Neural cell (in vitro differentiated cells): ENCODE data around the gene UGT1A8. TPM values are rescaled to one million over a fixed set of nuclear protein-coding genes. Genes with fewer than 3 reads are reported as not detected.

Experiments
- H2AFZ ChIP-seq: fragments of 200-600, 300-800 bp; sonication (generic), shearing (Covaris generic); 2 replicates; pipeline ENCODE4 v1.6.0; 2014; ENCODE audit warnings: low read depth, mild to moderate bottlenecking, antibody characterized with exemption, low read length, moderate library complexity
- H3F3A ChIP-seq: fragments of 200-600 bp; shearing (Covaris generic); 2 replicates; pipeline ENCODE4 v1.6.1; 2016; ENCODE audit warnings: mild to moderate bottlenecking, moderate library complexity, mixed read lengths, antibody characterized with exemption, low read length; ENCODE audit not compliant: insufficient read depth, poor library complexity, severe bottlenecking
- H3K27ac ChIP-seq: fragments of 200-600, 300-800 bp; sonication (generic), shearing (Covaris generic); 2 replicates; pipeline ENCODE4 v1.5.1; 2014; ENCODE audit warnings: mild to moderate bottlenecking, low read length, moderate library complexity
- H3K27me3 ChIP-seq: fragments of 300-800, 200-600 bp; sonication (generic), shearing (Covaris generic); 2 replicates; pipeline ENCODE4 v1.6.0; 2014; ENCODE audit warnings: mild to moderate bottlenecking, low read depth, low read length, moderate library complexity; ENCODE audit not compliant: insufficient read depth
- H3K36me3 ChIP-seq: fragments of 300-800, 200-600 bp; sonication (generic), shearing (Covaris generic); 2 replicates; pipeline ENCODE4 v1.5.1; 2014; ENCODE audit warnings: mild to moderate bottlenecking, antibody characterized with exemption, low read length, moderate library complexity; ENCODE audit not compliant: insufficient read depth
- H3K4me2 ChIP-seq: fragments of 300-800, 200-600 bp; sonication (generic), shearing (Covaris generic); 2 replicates; pipeline ENCODE4 v1.6.0; 2014; ENCODE audit warnings: mild to moderate bottlenecking, low read length
- H3K4me3 ChIP-seq: fragments of 300-800, 200-600 bp; sonication (generic), shearing (Covaris generic); 2 replicates; pipeline ENCODE4 v1.5.1; 2014; ENCODE audit warnings: mild to moderate bottlenecking, low read length, moderate library complexity
- H3K79me2 ChIP-seq: fragments of 200-600 bp; shearing (Covaris generic); replicated peaks from 2 replicates; pipeline ENCODE4 v1.6.0; 2014; ENCODE audit warnings: mild to moderate bottlenecking, low read length, moderate library complexity; ENCODE audit not compliant: insufficient read depth
- H3K9ac ChIP-seq: fragments of 300-800, 200-600 bp; sonication (generic), shearing (Covaris generic); 2 replicates; pipeline ENCODE4 v1.6.1; 2016; ENCODE audit warnings: mild to moderate bottlenecking, low read length, mixed read lengths
- H3K9me2 ChIP-seq: fragments of 200-600 bp; shearing (Covaris generic); 2 replicates; pipeline ENCODE4 v1.6.1; 2016; ENCODE audit warnings: mild to moderate bottlenecking, low read length, mixed read lengths; ENCODE audit not compliant: insufficient read depth
- H3K9me3 ChIP-seq: fragments of 200-600, 300-800 bp; sonication (generic), shearing (Covaris generic); 2 replicates; pipeline ENCODE4 v1.6.1; 2016; ENCODE audit warnings: mild to moderate bottlenecking, mixed run types, low read length, moderate library complexity, mixed read lengths
- H4K20me1 ChIP-seq: fragments of 200-600 bp; shearing (Covaris generic); 2 replicates; pipeline ENCODE4 v1.6.1; 2016; ENCODE audit warnings: mild to moderate bottlenecking, mixed run types; ENCODE audit not compliant: insufficient read depth
- EP300 ChIP-seq: fragments of 450-650 bp; conservative IDR thresholded peaks from 2 replicates; pipeline ENCODE4 v1.6.1; 2014; ENCODE audit warnings: antibody characterized with exemption, mild to moderate bottlenecking, moderate library complexity; ENCODE audit not compliant: poor library complexity, severe bottlenecking
- EZH2 ChIP-seq: fragments of 200-600, 300-800 bp; shearing (Covaris generic), sonication (generic); IDR thresholded peaks from 2 replicates; pipeline ENCODE4 v1.6.1; 2014; ENCODE audit warnings: antibody characterized with exemption, low read length, borderline replicate concordance, mild to moderate bottlenecking; ENCODE audit not compliant: insufficient read depth, poor library complexity, severe bottlenecking
- MXI1 ChIP-seq: fragments of 450-650 bp; conservative IDR thresholded peaks from 2 replicates; pipeline ENCODE4 v1.6.1; 2014; ENCODE audit warnings: antibody characterized with exemption, mild to moderate bottlenecking; ENCODE audit not compliant: poor library complexity, severe bottlenecking
- POLR2AphosphoS5 ChIP-seq: IDR thresholded peaks from 2 replicates; pipeline ENCODE4 v1.6.1; 2012
- RAD21 ChIP-seq: fragments of 450-650 bp; conservative IDR thresholded peaks from 2 replicates; pipeline ENCODE4 v1.6.1; 2014; ENCODE audit warnings: antibody characterized with exemption, mild to moderate bottlenecking, moderate library complexity
- SMC3 ChIP-seq: fragments of 450-650 bp; conservative IDR thresholded peaks from 2 replicates; pipeline ENCODE4 v1.6.1; 2014; ENCODE audit warnings: antibody characterized with exemption, mild to moderate bottlenecking, moderate library complexity; ENCODE audit not compliant: poor library complexity
- TAF1 ChIP-seq: IDR thresholded peaks from 2 replicates; pipeline ENCODE4 v1.6.1; 2012; ENCODE audit warnings: low read depth
- polyA plus RNA-seq: library from polyadenylated mRNA; depleted of rRNA; stranded (reverse); fragments of >200 nt; gene quantifications from 2 replicates; pipeline ENCODE4 v1.2.3, GENCODE V29; 2014
- TF ChIP-seq, protein P1 (sequence below): fragments of 450-650 bp; IDR thresholded peaks from 2 replicates; pipeline ENCODE4 v1.5.1; 2014; ENCODE audit warnings: antibody characterized with exemption, mild to moderate bottlenecking, moderate library complexity; ENCODE audit not compliant: poor library complexity, severe bottlenecking
- TF ChIP-seq, protein P2 (sequence below): IDR thresholded peaks from 2 replicates; pipeline ENCODE4 v1.6.1; 2012; ENCODE audit warnings: borderline replicate concordance

Gene UGT1A8
- polyA plus RNA-seq, 1 donor from 2014 or later, result not detected

- no peak overlapping the region for H3K9ac ChIP-seq
- no peaks in the 10 kb centered on the region for H3K9me3 ChIP-seq
- no peaks in the 10 kb centered on the region for H3K27me3 ChIP-seq
- no peak overlapping the region for H3K4me3 ChIP-seq
- TF ChIP-seq EZH2 (no peak), TAF1 (no peak), RAD21 (no peak), SMC3 (no peak), POLR2AphosphoS5 (no peak), EP300 (no peak)
- TF ChIP-seq, protein P1, sequence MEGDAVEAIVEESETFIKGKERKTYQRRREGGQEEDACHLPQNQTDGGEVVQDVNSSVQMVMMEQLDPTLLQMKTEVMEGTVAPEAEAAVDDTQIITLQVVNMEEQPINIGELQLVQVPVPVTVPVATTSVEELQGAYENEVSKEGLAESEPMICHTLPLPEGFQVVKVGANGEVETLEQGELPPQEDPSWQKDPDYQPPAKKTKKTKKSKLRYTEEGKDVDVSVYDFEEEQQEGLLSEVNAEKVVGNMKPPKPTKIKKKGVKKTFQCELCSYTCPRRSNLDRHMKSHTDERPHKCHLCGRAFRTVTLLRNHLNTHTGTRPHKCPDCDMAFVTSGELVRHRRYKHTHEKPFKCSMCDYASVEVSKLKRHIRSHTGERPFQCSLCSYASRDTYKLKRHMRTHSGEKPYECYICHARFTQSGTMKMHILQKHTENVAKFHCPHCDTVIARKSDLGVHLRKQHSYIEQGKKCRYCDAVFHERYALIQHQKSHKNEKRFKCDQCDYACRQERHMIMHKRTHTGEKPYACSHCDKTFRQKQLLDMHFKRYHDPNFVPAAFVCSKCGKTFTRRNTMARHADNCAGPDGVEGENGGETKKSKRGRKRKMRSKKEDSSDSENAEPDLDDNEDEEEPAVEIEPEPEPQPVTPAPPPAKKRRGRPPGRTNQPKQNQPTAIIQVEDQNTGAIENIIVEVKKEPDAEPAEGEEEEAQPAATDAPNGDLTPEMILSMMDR, result no peak
- TF ChIP-seq, protein P2, sequence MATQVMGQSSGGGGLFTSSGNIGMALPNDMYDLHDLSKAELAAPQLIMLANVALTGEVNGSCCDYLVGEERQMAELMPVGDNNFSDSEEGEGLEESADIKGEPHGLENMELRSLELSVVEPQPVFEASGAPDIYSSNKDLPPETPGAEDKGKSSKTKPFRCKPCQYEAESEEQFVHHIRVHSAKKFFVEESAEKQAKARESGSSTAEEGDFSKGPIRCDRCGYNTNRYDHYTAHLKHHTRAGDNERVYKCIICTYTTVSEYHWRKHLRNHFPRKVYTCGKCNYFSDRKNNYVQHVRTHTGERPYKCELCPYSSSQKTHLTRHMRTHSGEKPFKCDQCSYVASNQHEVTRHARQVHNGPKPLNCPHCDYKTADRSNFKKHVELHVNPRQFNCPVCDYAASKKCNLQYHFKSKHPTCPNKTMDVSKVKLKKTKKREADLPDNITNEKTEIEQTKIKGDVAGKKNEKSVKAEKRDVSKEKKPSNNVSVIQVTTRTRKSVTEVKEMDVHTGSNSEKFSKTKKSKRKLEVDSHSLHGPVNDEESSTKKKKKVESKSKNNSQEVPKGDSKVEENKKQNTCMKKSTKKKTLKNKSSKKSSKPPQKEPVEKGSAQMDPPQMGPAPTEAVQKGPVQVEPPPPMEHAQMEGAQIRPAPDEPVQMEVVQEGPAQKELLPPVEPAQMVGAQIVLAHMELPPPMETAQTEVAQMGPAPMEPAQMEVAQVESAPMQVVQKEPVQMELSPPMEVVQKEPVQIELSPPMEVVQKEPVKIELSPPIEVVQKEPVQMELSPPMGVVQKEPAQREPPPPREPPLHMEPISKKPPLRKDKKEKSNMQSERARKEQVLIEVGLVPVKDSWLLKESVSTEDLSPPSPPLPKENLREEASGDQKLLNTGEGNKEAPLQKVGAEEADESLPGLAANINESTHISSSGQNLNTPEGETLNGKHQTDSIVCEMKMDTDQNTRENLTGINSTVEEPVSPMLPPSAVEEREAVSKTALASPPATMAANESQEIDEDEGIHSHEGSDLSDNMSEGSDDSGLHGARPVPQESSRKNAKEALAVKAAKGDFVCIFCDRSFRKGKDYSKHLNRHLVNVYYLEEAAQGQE, result no peak
- no peaks in the 10 kb centered on the region for H3F3A ChIP-seq
- no peak overlapping the region for H3K4me2 ChIP-seq
- H3K9me2 ChIP-seq, result no peaks in the 10 kb centered on the region
- no peak overlapping the region for H3K27ac ChIP-seq
- no peak overlapping the region for H2AFZ ChIP-seq
- H4K20me1 ChIP-seq, result no peaks in the 10 kb centered on the region
- no peaks in the 10 kb centered on the region for H3K79me2 ChIP-seq
- no peaks in the 10 kb centered on the region for H3K36me3 ChIP-seq
Observed at GRCh38 chr2:233679196-233679595, 61.8 kb downstream of the UGT1A8 start.

DNA sequence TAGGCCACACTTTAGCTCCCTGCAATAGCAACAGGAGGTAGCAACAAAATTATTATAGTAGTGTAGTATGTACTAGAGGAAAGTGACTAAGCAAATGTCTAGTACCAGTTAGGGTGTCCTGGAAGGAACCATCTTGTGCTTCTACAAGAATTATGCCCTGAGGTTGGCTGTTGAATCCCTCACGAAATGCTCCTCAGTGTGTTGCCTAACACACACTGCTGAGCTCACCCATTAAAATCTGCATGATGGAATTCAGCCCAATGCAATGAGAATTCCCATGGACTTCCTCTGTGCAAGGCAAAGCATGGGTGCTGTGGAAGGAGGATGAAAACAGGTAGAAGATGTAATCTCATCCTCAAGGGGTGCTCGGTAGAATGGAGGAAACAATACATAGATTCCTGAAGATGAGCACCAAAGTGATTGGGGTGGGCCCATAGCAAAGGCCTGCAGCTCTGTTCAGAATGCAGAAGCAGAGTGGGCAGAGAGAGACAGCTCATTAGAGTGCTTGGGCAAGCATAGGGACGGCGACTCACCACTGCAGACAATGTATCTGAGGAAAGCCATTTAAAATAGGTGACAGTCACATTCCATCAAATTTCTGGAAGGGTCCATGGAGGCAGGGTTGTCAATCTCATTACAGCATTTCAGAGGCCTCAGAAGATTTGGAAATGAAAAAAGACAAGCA, 63.1 kb downstream of the UGT1A8 start:
- H3K9me2 ChIP-seq, result no peaks in the 10 kb centered on the region
- no peaks in the 10 kb centered on the region for H3K79me2 ChIP-seq
- no peak overlapping the region for H2AFZ ChIP-seq
- no peaks in the 10 kb centered on the region for H3K9me3 ChIP-seq
- no peaks in the 10 kb centered on the region for H3F3A ChIP-seq
- H3K4me2 ChIP-seq, result no peak overlapping the region
- no peak overlapping the region for H3K9ac ChIP-seq
- no peaks in the 10 kb centered on the region for H3K27me3 ChIP-seq
- no peak for TF ChIP-seq EZH2
- no peak for TF ChIP-seq SMC3
- no peak for TF ChIP-seq EP300
- TF ChIP-seq POLR2AphosphoS5, result no peak
- TF ChIP-seq, protein P1, result no peak
- no peak for TF ChIP-seq TAF1
- TF ChIP-seq MXI1, result no peak
- TF ChIP-seq, protein P2, result no peak
- TF ChIP-seq RAD21, result no peak
- no peak overlapping the region for H3K27ac ChIP-seq
- H3K4me3 ChIP-seq, result no peak overlapping the region
- H3K36me3 ChIP-seq, result no peaks in the 10 kb centered on the region
- no peaks in the 10 kb centered on the region for H4K20me1 ChIP-seq
